Measurements from ENCODE around the gene RGS12.

DNA sequence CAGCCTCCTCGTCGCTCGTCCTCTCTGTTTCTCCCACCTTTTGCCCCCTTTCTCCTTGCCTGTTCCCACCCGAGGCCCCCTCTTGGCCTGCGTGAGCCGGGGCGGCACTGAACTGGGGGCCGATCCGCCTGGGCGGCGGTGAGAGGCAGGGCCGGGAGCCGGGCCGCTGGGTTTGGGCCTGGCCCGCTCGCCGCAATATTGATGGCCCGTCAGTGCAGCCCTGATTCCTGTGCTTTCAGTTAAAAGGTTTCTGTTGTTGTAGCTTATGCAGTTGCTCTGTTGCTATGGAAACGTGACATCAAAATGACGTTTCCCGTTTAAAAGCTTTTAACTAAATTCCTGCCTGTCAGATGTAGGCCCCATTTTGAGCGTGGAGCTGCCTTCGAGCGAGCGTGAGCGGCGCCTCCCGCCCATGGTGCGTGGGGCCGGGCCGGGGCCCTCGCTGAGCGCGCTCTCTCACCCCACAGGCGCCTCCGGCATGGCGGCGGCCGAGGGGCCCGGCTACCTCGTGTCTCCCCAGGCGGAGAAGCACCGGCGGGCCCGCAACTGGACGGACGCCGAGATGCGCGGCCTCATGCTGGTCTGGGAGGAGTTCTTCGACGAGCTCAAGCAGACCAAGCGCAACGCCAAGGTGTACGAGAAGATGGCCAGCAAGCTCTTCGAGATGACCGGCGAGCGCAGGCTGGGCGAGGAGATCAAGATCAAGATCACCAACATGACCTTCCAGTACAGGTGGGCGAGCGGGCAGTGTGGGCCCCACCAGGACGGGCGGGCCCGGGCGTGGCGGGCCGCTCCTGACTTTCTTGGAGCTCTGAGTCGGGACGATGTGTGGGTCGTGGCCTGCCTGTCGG is 43.8 kb upstream of the RGS12 start, which contains the start of gene MSANTD1:
- TF ChIP-seq, protein P1, sequence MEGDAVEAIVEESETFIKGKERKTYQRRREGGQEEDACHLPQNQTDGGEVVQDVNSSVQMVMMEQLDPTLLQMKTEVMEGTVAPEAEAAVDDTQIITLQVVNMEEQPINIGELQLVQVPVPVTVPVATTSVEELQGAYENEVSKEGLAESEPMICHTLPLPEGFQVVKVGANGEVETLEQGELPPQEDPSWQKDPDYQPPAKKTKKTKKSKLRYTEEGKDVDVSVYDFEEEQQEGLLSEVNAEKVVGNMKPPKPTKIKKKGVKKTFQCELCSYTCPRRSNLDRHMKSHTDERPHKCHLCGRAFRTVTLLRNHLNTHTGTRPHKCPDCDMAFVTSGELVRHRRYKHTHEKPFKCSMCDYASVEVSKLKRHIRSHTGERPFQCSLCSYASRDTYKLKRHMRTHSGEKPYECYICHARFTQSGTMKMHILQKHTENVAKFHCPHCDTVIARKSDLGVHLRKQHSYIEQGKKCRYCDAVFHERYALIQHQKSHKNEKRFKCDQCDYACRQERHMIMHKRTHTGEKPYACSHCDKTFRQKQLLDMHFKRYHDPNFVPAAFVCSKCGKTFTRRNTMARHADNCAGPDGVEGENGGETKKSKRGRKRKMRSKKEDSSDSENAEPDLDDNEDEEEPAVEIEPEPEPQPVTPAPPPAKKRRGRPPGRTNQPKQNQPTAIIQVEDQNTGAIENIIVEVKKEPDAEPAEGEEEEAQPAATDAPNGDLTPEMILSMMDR (conservative IDR thresholded peaks at IDR 0.05 in 1 of 2, IDR thresholded peaks at IDR 0.05 in 1 of 2; ENCODE audit: extremely low read depth in 1 of 2, insufficient read depth in 1 of 2, low read depth in 1 of 2, low read length in 2 of 2) = no peak
- TF ChIP-seq EZH2 (IDR thresholded peaks at IDR 0.05; ENCODE audit: borderline replicate concordance, low read length) = no peak

Data from mammary epithelial cell (primary cell).